Measurements from ENCODE around the gene RNF175.

DNA sequence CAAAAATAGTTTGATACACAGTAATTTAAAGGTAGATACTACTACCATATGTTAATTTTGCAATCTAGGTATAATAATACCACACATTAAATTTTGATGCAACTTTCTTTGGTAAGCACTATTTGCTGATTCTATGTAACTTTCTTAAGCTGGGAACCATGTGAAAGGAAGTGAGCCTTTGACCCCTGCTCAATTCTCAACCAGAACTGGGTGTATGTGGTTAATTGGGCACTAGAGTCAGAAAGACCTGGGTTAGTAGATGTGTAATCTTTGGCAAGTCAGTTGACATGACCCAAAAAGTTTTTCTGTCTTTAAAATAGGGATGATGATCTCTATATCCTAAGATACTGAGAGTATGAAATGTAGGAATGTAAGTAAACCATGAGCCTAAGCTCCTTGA lies 53.3 kb downstream of the RNF175 start:
- TF ChIP-seq, protein P1, sequence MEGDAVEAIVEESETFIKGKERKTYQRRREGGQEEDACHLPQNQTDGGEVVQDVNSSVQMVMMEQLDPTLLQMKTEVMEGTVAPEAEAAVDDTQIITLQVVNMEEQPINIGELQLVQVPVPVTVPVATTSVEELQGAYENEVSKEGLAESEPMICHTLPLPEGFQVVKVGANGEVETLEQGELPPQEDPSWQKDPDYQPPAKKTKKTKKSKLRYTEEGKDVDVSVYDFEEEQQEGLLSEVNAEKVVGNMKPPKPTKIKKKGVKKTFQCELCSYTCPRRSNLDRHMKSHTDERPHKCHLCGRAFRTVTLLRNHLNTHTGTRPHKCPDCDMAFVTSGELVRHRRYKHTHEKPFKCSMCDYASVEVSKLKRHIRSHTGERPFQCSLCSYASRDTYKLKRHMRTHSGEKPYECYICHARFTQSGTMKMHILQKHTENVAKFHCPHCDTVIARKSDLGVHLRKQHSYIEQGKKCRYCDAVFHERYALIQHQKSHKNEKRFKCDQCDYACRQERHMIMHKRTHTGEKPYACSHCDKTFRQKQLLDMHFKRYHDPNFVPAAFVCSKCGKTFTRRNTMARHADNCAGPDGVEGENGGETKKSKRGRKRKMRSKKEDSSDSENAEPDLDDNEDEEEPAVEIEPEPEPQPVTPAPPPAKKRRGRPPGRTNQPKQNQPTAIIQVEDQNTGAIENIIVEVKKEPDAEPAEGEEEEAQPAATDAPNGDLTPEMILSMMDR (IDR thresholded peaks at IDR 0.05): no peak
- TF ChIP-seq POLR2A (IDR thresholded peaks at IDR 0.05): no peak
